ENCODE data around the gene DCT. TPM values are rescaled to one million over a fixed set of nuclear protein-coding genes. Genes with fewer than 3 reads are reported as not detected.

Gene DCT
- total RNA-seq, 8 experiments from 2014 or later, result 0.10 to 0.95 (median 0.43) TPM; not detected in 1

DNA sequence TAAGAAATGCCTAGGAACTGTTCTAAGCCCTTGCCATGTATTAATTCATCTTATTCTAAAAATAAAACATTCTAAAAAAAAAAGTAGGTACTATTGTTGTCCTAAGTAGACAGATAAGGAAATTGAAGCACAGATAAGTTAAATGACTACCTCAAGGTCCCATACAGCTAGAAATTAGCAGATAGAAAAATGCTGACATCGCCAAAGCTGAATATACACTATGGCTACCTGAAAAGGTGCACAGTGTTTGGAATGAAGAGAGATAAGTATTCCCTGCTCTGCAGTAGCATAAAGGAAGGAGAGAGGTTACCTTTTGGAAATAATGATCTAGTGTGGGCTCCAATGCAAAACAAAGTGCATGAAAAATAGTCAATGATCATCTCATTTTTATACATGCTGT lies 65.3 kb downstream of the DCT start:
- no peak for ATAC-seq (replicated peaks in 6 of 8)
- no peak overlapping the region for H3K27ac ChIP-seq
- 67 to 100% (median 100%) methylated on average over 1 of the region's 1 CpG; no CpG with 5 or more reads in 3 of the 10 experiments for WGBS, 10 experiments
- peaks cover 19 to 27% of the 10 kb centered on the region in 2 donors for H3K4me1 ChIP-seq (replicated peaks in 1 of 2)
- H3K4me3 ChIP-seq, result no peak overlapping the region
- in situ Hi-C loops (cut with MboI; ENCODE audit: low pct_unique_long_range_greater_than_20kb in 2 of 9, low sequenced_read_pairs in 9 of 9, unreplicated experiment in 9 of 9), result no loop called here

DNA sequence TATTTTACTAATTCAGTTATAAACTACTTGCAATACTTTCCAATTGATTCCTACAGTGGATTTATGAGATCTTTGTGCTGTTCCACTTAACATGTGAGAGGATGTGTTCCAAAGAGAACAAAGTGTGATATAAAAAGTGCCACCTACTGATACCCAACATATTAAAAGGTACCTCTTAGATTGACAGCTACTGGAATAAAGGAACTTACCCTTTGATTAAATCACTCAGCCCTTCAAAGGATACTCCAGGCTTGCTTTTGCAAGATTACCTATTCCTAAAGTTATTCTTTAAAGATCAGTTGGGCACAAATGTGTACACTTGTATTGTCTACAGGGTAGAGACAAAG lies 65.9 kb downstream of the DCT start:
- no peak overlapping the region for H3K4me3 ChIP-seq
- in situ Hi-C loops (cut with MboI; ENCODE audit: low pct_unique_long_range_greater_than_20kb in 2 of 9, low sequenced_read_pairs in 9 of 9, unreplicated experiment in 9 of 9), result no loop called here
- H3K4me1 ChIP-seq (replicated peaks in 1 of 2), result peaks cover 19 to 27% of the 10 kb centered on the region in 2 donors
- no peak overlapping the region for H3K27ac ChIP-seq
- no peak for ATAC-seq (replicated peaks in 6 of 8)

DNA sequence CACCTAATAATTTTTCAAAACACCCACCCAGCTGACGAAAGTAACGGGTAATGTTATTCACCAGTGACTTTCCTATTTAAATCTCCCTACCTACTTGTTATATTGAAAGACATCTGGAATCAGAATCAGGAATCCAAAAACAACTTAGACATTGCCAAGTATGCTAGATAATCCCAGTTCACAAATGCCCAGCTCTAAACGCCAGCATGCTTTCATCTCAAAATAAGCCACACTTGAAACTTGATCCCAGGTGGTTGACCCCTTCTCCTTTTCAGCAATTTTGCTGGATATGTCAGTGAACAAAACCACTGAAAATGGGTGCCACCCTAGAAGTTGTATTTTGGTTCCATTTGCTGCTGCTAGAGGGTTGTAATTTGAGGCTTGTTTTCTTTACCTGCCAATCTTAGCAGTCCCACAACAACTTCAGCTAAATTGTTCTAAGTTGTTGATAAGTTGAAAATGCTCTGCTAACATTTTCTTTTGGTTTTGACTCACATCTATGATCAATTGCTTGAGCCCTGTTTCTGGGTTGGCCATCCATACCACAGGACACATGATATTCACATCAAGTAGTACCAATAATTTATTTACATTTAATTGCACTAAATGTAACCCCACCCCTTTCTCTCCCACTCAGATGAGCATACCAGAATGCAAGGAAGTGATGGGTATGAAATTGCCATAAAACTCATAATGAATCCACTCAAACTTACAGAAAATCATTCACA lies 66.4 kb downstream of the DCT start:
- ATAC-seq (replicated peaks in 6 of 8), result peak in 3 of 8 experiments; percentile 46 to 71 (median 69)
- Histone ChIP-seq H3K27ac (no peak overlapping the region), H3K4me3 (no peak overlapping the region), H3K4me1 (replicated peaks in 1 of 2) (peaks cover 19 to 27% of the 10 kb centered on the region in 2 donors)
- WGBS, 10 experiments, result 8 to 100% (median 87%) methylated on average over 1 to 3 of the region's 3 CpGs; no CpG with 5 or more reads in 1 of the 10 experiments
- in situ Hi-C loops (cut with MboI; ENCODE audit: low pct_unique_long_range_greater_than_20kb in 2 of 9, low sequenced_read_pairs in 9 of 9, unreplicated experiment in 9 of 9), result no loop called here

DNA sequence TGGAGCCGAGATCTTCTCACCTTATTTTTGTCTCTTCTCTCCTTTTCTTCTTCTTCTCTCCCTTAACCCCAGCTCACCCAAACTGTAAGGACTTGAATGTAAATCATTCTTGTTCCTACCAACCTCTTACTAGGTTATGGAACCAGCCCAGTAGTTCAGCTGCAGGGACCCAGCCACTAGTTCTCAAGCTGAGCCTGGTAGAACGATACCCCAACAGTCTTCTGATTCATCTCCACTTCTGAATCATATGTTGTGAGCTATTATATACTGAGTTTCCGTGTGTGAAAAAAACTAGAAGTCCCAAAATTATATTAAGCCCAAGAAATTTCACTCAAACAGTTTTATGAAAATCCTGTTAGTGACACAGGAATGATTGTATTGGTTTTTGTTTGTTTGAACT lies 67.7 kb downstream of the DCT start:
- in situ Hi-C loops (cut with MboI; ENCODE audit: low pct_unique_long_range_greater_than_20kb in 2 of 9, low sequenced_read_pairs in 9 of 9, unreplicated experiment in 9 of 9), result no loop called here
- WGBS, 10 experiments, result 43 to 100% (median 83%) methylated on average over 1 to 3 of the region's 3 CpGs
- no peak overlapping the region for H3K4me3 ChIP-seq
- H3K27ac ChIP-seq, result no peak overlapping the region
- ATAC-seq (replicated peaks in 6 of 8), result no peak
- H3K4me1 ChIP-seq (replicated peaks in 1 of 2), result peaks cover 19 to 26% of the 10 kb centered on the region in 2 donors

DNA sequence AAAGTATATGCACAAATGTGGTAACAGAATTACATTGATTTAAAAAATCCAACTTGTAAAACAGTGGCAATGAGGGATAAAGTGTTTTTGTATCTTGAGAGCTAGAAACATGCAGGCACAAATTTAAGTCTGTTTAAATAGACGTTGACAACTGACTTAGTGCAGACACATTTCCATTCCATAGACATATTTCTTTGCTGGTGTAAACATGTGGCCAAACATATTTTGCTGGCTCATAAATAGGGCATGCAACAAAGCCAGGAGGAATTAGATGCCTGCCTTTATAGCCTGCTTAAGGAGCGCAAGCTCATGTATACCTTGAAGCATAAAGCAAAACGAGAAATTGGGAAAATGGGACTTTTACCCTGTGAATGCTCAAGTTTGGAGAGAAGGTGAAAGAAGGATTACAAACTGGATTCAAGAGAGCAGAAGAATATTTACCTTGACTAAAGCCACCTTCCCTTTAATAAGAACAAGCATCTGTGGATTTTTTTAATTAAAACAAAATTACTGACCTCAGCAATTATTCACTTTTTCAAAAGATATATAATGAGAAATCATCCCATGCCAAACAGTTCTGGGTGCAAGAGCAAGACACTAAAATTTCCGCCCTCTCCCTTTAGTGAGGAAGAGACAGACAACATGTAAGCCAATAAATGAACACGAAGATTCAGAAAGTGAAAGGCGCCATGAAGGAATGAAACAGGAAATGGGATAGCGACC lies 71.0 kb downstream of the DCT start:
- no peak overlapping the region for H3K27ac ChIP-seq
- in situ Hi-C loops (cut with MboI; ENCODE audit: low pct_unique_long_range_greater_than_20kb in 2 of 9, low sequenced_read_pairs in 9 of 9, unreplicated experiment in 9 of 9), result no loop called here
- H3K4me1 ChIP-seq (replicated peaks in 1 of 2), result no peaks in the 10 kb centered on the region
- 66 to 100% (median 85%) methylated on average over 1 to 7 of the region's 7 CpGs for WGBS, 10 experiments
- no peak for ATAC-seq (replicated peaks in 6 of 8)
- no peak overlapping the region for H3K4me3 ChIP-seq

DNA sequence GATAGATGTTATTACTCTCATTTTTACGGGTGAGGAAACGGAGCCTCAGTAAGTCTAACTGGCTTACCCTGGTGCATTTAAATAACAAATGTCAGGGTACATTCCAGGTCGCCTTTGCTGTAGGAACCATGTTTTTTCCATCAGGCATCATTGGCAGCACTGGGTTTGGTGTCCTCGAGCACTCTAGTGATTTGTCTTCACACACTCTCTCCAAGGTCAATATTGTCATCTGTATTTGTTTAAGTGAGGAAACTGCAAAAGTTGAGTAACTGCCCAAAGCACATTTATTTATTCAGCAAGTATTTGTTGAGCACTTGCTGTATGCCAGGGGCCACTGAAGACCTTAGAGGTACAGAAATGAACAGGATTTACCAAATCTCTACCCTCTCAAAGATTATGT lies 78.6 kb downstream of the DCT start:
- WGBS, 10 experiments, result 47 to 95% (median 63%) methylated on average over 1 to 4 of the region's 4 CpGs; no CpG with 5 or more reads in 3 of the 10 experiments
- Histone ChIP-seq H3K27ac (no peak overlapping the region), H3K4me1 (replicated peaks in 1 of 2) (no peaks in the 10 kb centered on the region), H3K4me3 (no peak overlapping the region)
- no peak for ATAC-seq (replicated peaks in 6 of 8)
- in situ Hi-C loops (cut with MboI; ENCODE audit: low pct_unique_long_range_greater_than_20kb in 2 of 9, low sequenced_read_pairs in 9 of 9, unreplicated experiment in 9 of 9), result no loop called here

DNA sequence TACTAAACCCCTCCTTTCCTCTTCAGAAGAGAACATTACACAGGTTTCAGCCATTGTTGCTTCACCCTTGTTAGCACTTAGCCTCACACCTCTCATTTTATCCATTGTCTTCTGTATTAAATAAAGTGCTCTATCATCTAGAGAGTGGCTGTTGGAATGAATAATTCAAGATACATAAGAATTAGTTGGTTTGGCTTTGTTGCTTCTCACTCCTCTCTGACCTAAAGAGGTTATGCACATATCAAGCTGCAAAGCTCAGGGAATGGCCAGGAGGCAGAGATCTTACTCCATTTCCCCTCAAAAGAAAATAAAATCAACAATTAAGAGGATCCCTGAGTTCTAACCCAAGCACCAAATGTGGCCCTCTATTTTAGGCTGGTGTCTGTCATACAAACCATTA lies 79.7 kb downstream of the DCT start:
- Histone ChIP-seq H3K4me1 (replicated peaks in 1 of 2) (peaks cover 2 to 7% of the 10 kb centered on the region in 2 donors), H3K27ac (no peak overlapping the region), H3K4me3 (no peak overlapping the region)
- in situ Hi-C loops (cut with MboI; ENCODE audit: low pct_unique_long_range_greater_than_20kb in 2 of 9, low sequenced_read_pairs in 9 of 9, unreplicated experiment in 9 of 9), result no loop called here
- peak in 2 of 8 experiments; percentile 56 to 71 for ATAC-seq (replicated peaks in 6 of 8)

DNA sequence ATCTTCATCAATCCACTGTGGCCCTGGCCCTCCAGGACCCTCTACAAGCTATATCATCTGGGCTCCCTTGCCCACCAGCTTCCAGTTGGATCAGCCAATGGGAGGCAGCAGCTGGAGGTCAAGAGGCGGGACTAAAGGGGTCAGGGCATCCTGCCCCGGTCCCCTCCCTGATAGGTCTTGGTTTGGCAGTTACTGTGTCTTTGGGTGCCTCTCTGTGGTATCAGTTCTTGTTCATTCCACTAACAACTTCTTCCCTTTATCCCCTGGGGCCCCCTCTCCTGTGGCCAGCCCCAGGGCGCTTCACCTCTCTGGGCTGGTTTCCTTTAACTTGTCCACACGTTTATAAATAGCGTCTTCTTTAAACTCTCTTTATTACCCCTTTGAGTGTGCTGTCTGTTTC lies 83.6 kb downstream of the DCT start:
- in situ Hi-C loops (cut with MboI; ENCODE audit: low pct_unique_long_range_greater_than_20kb in 2 of 9, low sequenced_read_pairs in 9 of 9, unreplicated experiment in 9 of 9), result no loop called here
- Histone ChIP-seq H3K27ac (no peak overlapping the region), H3K4me3 (no peak overlapping the region), H3K4me1 (replicated peaks in 1 of 2) (peaks cover 9 to 15% of the 10 kb centered on the region in 2 donors)
- no peak for ATAC-seq (replicated peaks in 6 of 8)
- WGBS, 10 experiments, result 33 to 93% (median 80%) methylated on average over 1 to 4 of the region's 5 CpGs; no CpG with 5 or more reads in 5 of the 10 experiments

DNA sequence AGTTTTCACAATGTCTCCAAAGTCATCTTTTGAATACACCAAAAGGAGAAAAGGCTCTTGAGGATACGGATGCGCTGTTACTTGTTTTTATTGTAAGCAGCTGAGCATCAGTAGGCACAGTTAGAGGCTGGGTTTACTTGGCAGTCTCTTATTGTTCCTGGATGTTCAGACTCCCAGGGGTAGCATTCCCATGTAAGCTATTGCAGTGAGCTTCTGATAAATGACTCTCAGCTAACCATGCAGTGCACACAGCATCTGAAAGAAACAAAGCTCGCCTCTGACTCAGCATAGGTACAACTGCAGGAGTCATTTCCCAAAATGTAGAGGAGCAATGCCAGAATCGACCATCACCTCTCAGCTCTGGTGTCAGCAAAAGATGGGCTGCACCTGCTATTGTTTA lies 84.8 kb downstream of the DCT start:
- Histone ChIP-seq H3K27ac (peak overlapping the region in 1 of 2 donors; percentile 5), H3K4me1 (replicated peaks in 1 of 2) (peaks cover 9 to 21% of the 10 kb centered on the region in 2 donors), H3K4me3 (no peak overlapping the region)
- ATAC-seq (replicated peaks in 6 of 8), result peak in 6 of 8 experiments; percentile 52 to 99 (median 88)
- WGBS, 10 experiments, result 60 to 93% (median 71%) methylated on average over 1 to 4 of the region's 4 CpGs; no CpG with 5 or more reads in 5 of the 10 experiments
- in situ Hi-C loops (cut with MboI; ENCODE audit: low pct_unique_long_range_greater_than_20kb in 2 of 9, low sequenced_read_pairs in 9 of 9, unreplicated experiment in 9 of 9), result no loop called here

DNA sequence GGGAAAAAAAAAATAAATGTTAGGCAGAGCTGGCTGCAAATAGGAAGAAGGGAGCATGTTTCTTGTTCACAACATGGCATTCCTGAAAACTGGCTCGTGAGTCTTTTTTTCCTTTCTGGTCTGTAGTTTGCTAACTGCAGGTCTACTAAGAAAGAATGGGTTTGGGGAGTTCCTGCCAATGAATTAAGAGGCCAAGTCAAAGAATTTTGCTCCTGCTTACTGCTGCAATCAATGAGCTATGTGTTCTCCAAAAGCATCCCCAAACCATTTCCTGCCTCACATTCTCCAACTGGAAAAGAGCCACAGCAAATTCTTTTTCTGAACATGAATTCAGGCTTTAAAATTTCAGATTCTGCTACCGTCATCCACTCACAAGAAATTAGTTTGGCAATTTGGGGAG lies 88.6 kb downstream of the DCT start:
- H3K27ac ChIP-seq, result no peak overlapping the region
- 13 to 100% (median 80%) methylated on average over 1 to 2 of the region's 2 CpGs for WGBS, 10 experiments
- no peak for ATAC-seq (replicated peaks in 6 of 8)
- no peak overlapping the region for H3K4me3 ChIP-seq
- peaks cover 9 to 31% of the 10 kb centered on the region in 2 donors for H3K4me1 ChIP-seq (replicated peaks in 1 of 2)
- in situ Hi-C loops (cut with MboI; ENCODE audit: low pct_unique_long_range_greater_than_20kb in 2 of 9, low sequenced_read_pairs in 9 of 9, unreplicated experiment in 9 of 9), result no loop called here

DNA sequence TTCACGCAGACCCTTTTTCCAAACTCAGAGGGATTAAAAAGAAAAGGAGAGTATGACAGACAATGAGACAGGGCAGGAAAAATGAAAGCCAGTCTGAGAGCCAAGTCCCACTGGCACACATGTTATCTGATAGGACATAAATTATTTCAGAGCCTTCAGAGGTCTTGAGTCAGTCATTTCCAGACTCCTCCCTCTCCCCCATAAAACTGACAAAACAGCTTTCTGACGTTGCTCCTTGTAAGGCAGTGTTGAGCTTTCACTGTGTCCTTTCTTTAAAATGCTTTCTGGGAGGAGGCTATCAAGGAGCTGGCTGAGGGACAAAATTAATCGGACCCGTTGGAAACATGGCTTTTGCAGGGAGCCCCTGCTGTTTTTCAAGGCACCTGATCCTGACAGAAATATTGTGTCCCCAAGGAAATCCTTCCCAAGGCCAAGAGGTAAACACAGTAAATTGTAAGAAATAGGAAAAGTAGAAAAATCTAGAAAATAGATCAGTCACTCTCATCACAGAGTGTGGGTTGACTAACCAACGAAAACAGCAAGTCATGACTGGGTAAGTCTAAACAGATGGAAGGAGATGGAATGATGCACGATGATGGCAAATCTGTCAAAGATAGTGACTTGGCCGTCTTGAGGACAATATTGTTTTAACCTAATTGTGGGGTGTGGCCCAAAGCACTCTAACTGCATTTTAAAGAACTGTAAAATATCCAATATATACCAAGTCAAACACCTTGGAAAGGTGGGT lies 89.7 kb downstream of the DCT start:
- Histone ChIP-seq H3K4me3 (no peak overlapping the region), H3K27ac (no peak overlapping the region), H3K4me1 (replicated peaks in 1 of 2) (peaks cover 6 to 24% of the 10 kb centered on the region in 2 donors)
- WGBS, 10 experiments, result 27 to 100% (median 80%) methylated on average over 2 to 6 of the region's 7 CpGs; no CpG with 5 or more reads in 1 of the 10 experiments
- peak in 5 of 8 experiments; percentile 36 to 86 (median 65) for ATAC-seq (replicated peaks in 6 of 8)
- in situ Hi-C loops (cut with MboI; ENCODE audit: low pct_unique_long_range_greater_than_20kb in 2 of 9, low sequenced_read_pairs in 9 of 9, unreplicated experiment in 9 of 9), result no loop called here

DNA sequence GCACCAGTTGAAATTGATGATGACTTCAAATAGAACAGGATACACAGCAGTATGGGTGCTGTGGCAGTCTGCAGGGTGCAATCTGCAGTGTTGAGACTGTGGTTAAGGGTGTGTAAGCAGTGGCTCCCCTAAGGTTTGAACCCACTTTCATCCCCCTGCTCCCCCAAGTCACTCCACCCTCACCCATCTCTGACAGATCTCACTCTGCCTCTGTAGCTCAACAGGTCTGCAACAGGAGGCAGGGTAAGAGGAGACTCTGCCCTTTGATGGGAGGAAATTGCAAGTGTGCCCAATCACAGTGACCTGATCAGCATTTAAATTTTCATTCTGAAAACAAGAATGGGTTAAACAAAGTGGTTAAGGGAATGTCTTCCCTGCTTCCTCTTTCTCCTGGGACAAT lies 92.4 kb downstream of the DCT start:
- H3K4me1 ChIP-seq (replicated peaks in 1 of 2), result peaks cover 0 to 16% of the 10 kb centered on the region in 2 donors
- no peak overlapping the region for H3K27ac ChIP-seq
- in situ Hi-C loops (cut with MboI; ENCODE audit: low pct_unique_long_range_greater_than_20kb in 2 of 9, low sequenced_read_pairs in 9 of 9, unreplicated experiment in 9 of 9), result no loop called here
- no peak for ATAC-seq (replicated peaks in 6 of 8)
- H3K4me3 ChIP-seq, result no peak overlapping the region
